ENCODE results near the gene ITIH3. TPM values are rescaled to one million over a fixed set of nuclear protein-coding genes. Genes with fewer than 3 reads are reported as not detected.

Gene ITIH3
- total and polyA plus RNA-seq, 2 of the 8 experiments (the other 6 are each of a cell fraction or from before 2014, with no cell fraction given), result not detected

DNA sequence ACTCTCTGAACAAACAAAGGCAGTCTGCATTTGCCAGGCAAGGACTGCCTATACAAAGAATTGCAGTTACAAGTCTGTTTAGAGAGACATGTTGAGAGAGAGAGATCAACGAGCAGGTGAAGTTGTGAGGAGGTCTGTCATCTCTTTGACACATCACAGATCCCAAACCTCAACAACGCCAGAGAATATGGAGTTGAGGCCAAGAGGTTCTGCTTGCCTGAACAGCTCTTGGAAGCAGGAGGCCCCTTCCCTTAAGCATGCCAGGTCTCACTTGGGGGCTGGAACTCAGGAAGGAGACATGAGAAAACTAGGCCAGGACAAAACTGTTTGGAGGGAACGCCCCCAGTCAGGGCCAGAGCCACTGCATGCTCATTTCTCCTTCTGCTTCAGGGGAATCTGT lies 62.5 kb downstream of the ITIH3 start:
- Histone ChIP-seq H3K79me1 (ENCODE audit: low read depth, low read length) (no peaks in the 10 kb centered on the region), H3K23ac (ENCODE audit: insufficient read length) (no peak overlapping the region), H3K4ac (replicated peaks; ENCODE audit: insufficient read length, low read depth, low read length) (no peak overlapping the region), H3K36me3 (ENCODE audit: control insufficient read depth in 2 of 4, insufficient read depth in 4 of 4, low read length in 3 of 4) (peaks cover 0 to 4% (median 0%) of the 10 kb centered on the region in 4 experiments; a peak in 3 of 8 replicates), H2BK15ac (ENCODE audit: low read length) (no peak overlapping the region), H2BK12ac (ENCODE audit: low read depth, low read length) (no peak overlapping the region), H2AFZ (ENCODE audit: low read length) (no peak overlapping the region), H4K20me1 (replicated peaks in 1 of 2; ENCODE audit: control insufficient read depth in 1 of 2, insufficient read depth in 2 of 2, low read length in 2 of 2) (peaks cover 0 to 6% of the 10 kb centered on the region in 2 experiments), H2BK20ac (ENCODE audit: low read length) (no peak overlapping the region), H3K79me2 (ENCODE audit: control insufficient read depth in 1 of 2, insufficient read depth in 2 of 2, low read length in 2 of 2) (no peaks in the 10 kb centered on the region), H3K4me2 (ENCODE audit: insufficient read depth in 1 of 2, low read depth in 2 of 2, low read length in 2 of 2) (no peak overlapping the region), H2AK5ac (ENCODE audit: low read depth, low read length) (no peak overlapping the region), H3K23me2 (ENCODE audit: low read depth, low read length) (no peaks in the 10 kb centered on the region), H3K27me3 (replicated peaks in 1 of 4; ENCODE audit: control insufficient read depth in 3 of 4, extremely low read depth in 1 of 4, insufficient read depth in 3 of 4, low read length in 3 of 4) (no peaks in the 10 kb centered on the region), H3K9ac (replicated peaks in 1 of 4; ENCODE audit: extremely low read depth in 1 of 4, low read depth in 3 of 4, low read length in 3 of 4) (no peak overlapping the region), H3K18ac (ENCODE audit: extremely low read depth, low read length) (no peak overlapping the region), H4K5ac (ENCODE audit: insufficient read length, low read depth, low read length) (no peak overlapping the region), H4K8ac (ENCODE audit: extremely low read depth, insufficient read depth, low read length) (no peak overlapping the region), H3K4me1 (replicated peaks in 1 of 4; ENCODE audit: control insufficient read depth in 3 of 4, insufficient read depth in 4 of 4, low read length in 3 of 4) (no peaks in the 10 kb centered on the region), H3K9me3 (ENCODE audit: insufficient read depth in 2 of 2, low read depth in 1 of 2, low read length in 1 of 2) (no peaks in the 10 kb centered on the region), H2BK120ac (replicated peaks; ENCODE audit: low read depth, low read length) (no peak overlapping the region), H2BK5ac (ENCODE audit: low read depth, low read length) (no peak overlapping the region), H3K14ac (ENCODE audit: insufficient read length) (no peak overlapping the region), H4K91ac (replicated peaks; ENCODE audit: insufficient read length, low read length) (no peak overlapping the region), H3K56ac (replicated peaks; ENCODE audit: insufficient read length, low read depth, low read length) (no peak overlapping the region), H3K27ac (ENCODE audit: low read depth, low read length) (no peak overlapping the region), H3K4me3 (ENCODE audit: extremely low read depth in 1 of 4, insufficient read depth in 2 of 4, low read depth in 3 of 4, low read length in 4 of 4) (no peak overlapping the region)
- ChIA-PET POLR2A (ENCODE audit: partially characterized antibody) (interaction anchor here (0.9 kb wide), 1 partner anchor 13 kb away, joined by 3 read pairs; no protein-coding TSS in a partner anchor), CTCF (ENCODE audit: partially characterized antibody) (interaction anchor here (1.0 to 2.2 kb wide), 9 partner anchors 9 to 343 kb away, joined by 3 to 8 read pairs (median 4); no protein-coding TSS in a partner anchor)
- FAIRE-seq (no peak), DNase-seq (ENCODE audit: low read depth in 1 of 2, low spot score in 2 of 2) (no peak)
- 73% methylated on average over 3 of the region's 3 CpGs; no CpG with 5 or more reads in 1 of the 2 experiments for WGBS, 2 experiments (ENCODE audit: extremely low coverage in 1 of 2, insufficient coverage in 1 of 2, insufficient read length in 1 of 2, insufficient replicate concordance in 2 of 2, low coverage in 1 of 2, low lambda C conversion rate in 2 of 2, missing lambda C conversion rate in 1 of 2)
- TF ChIP-seq SP2 (IDR thresholded peaks at IDR 0.05; ENCODE audit: low read length), result no peak
- no peak for TF ChIP-seq POLR2A (IDR thresholded peaks at IDR 0.05; ENCODE audit: control extremely low read depth in 1 of 2, low read depth in 2 of 2, low read length in 2 of 2)
- TF ChIP-seq POU5F1 (IDR thresholded peaks at IDR 0.05; ENCODE audit: low read depth, low read length), result no peak
- no peak for TF ChIP-seq KDM4A (IDR thresholded peaks at IDR 0.05; ENCODE audit: low read depth, low read length, severe bottlenecking)
- TF ChIP-seq TAF1 (IDR thresholded peaks at IDR 0.05; ENCODE audit: low read depth, low read length), result no peak
- no peak for TF ChIP-seq TBP (IDR thresholded peaks at IDR 0.05; ENCODE audit: low read depth, low read length)
- TF ChIP-seq SAP30 (IDR thresholded peaks at IDR 0.05; ENCODE audit: insufficient read depth, insufficient replicate concordance, low read length), result no peak
- TF ChIP-seq, protein P1, sequence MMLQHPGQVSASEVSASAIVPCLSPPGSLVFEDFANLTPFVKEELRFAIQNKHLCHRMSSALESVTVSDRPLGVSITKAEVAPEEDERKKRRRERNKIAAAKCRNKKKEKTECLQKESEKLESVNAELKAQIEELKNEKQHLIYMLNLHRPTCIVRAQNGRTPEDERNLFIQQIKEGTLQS (IDR thresholded peaks at IDR 0.05; ENCODE audit: insufficient read depth, low read depth, low read length), result no peak
- TF ChIP-seq CEBPB (IDR thresholded peaks at IDR 0.05; ENCODE audit: low read depth, low read length), result no peak
- no peak for TF ChIP-seq JUND (IDR thresholded peaks at IDR 0.05; ENCODE audit: low read length)
- TF ChIP-seq BCL11A (IDR thresholded peaks at IDR 0.05; ENCODE audit: low read depth in 2 of 2, low read length in 2 of 2), result no peak
- no peak for TF ChIP-seq POLR2AphosphoS5 (IDR thresholded peaks at IDR 0.05; ENCODE audit: low read depth, low read length)
- no peak for TF ChIP-seq NANOG (IDR thresholded peaks at IDR 0.05; ENCODE audit: insufficient read depth, low read depth, low read length, poor library complexity, severe bottlenecking)
- TF ChIP-seq EP300 (IDR thresholded peaks at IDR 0.05; ENCODE audit: borderline replicate concordance in 1 of 2, low read depth in 2 of 2, low read length in 2 of 2), result no peak
- no peak for TF ChIP-seq SIRT6 (IDR thresholded peaks at IDR 0.05; ENCODE audit: low read length)
